C4-2B (cell line): Measurements from ENCODE around the gene TCFL5.

ENCODE experiments used
- ZFX ChIP-seq: fragments of 450-650 bp; IDR thresholded peaks from 2 replicates; pipeline ENCODE4 v1.6.1; 2017
- TF ChIP-seq, protein P1 (sequence below): fragments of 450-650 bp; conservative IDR thresholded peaks from 2 replicates; pipeline ENCODE4 v1.5.1; 2017; ENCODE audit warnings: mild to moderate bottlenecking

DNA sequence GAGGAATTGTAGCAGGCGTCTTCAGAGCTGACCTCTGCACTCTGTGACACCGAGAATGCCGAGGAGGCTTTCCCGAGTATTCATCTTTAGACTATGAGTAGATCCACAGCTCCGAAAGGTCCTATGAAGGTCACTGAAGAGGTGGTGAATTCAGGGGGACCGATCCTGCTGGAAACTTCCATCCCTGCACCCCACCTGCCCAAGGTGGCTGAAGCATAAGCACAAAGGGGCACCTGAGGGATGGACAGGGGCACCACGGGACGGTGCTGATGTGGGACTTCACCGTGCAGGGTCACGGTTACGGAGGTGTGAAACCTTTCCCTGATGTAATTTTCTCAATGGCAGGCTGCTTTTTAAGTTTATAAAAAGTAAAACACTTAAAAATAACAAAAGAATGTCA, 40.3 kb upstream of the TCFL5 start:
- TF ChIP-seq, protein P1, sequence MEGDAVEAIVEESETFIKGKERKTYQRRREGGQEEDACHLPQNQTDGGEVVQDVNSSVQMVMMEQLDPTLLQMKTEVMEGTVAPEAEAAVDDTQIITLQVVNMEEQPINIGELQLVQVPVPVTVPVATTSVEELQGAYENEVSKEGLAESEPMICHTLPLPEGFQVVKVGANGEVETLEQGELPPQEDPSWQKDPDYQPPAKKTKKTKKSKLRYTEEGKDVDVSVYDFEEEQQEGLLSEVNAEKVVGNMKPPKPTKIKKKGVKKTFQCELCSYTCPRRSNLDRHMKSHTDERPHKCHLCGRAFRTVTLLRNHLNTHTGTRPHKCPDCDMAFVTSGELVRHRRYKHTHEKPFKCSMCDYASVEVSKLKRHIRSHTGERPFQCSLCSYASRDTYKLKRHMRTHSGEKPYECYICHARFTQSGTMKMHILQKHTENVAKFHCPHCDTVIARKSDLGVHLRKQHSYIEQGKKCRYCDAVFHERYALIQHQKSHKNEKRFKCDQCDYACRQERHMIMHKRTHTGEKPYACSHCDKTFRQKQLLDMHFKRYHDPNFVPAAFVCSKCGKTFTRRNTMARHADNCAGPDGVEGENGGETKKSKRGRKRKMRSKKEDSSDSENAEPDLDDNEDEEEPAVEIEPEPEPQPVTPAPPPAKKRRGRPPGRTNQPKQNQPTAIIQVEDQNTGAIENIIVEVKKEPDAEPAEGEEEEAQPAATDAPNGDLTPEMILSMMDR = no peak
- TF ChIP-seq ZFX = no peak
